Mucosa of descending colon (tissue), 3 donors: ENCODE data around the gene ADGRG7. TPM values are rescaled to one million over a fixed set of nuclear protein-coding genes. Genes with fewer than 3 reads are reported as not detected.
A peak's percentile ranks its signal among the peaks of the same experiment; 100 is the strongest.

Experiments
- ATAC-seq: fragments of 200-7000 bp; cut with Tn5 transposase; one replicate; pipeline ENCODE4 v1.9.1; 2020; ENCODE audit warnings: mild to moderate bottlenecking, moderate library complexity
- DNase-seq, 3 donors: peaks; one replicate each; pipeline ENCODE4 v3.0.0-alpha.2; 2020
- H3K36me3 ChIP-seq: fragments of 200-600 bp; one replicate; pipeline ENCODE4 v1.8.0; 2021; ENCODE audit warnings: low read depth, mild to moderate bottlenecking
- H3K4me1 ChIP-seq: fragments of 200-600 bp; one replicate; pipeline ENCODE4 v1.8.0; 2021; ENCODE audit warnings: low read depth, mild to moderate bottlenecking
- H3K4me3 ChIP-seq: fragments of 200-600 bp; one replicate; pipeline ENCODE4 v1.8.0; 2021; ENCODE audit warnings: mild to moderate bottlenecking
- H3K9me3 ChIP-seq: fragments of 200-600 bp; one replicate; pipeline ENCODE4 v1.8.0; 2021; ENCODE audit warnings: mild to moderate bottlenecking
- CTCF ChIP-seq: fragments of 200-600 bp; IDR thresholded peaks from one replicate; pipeline ENCODE4 v1.8.0; 2022; ENCODE audit warnings: antibody characterized with exemption, mild to moderate bottlenecking
- intact Hi-C, 2 donors: fragments of 100-400 bp; cut with DNase I in 1 of 2; cut with micrococcal nuclease in 1 of 2; formaldehyde crosslinking; loops; one replicate each; pipeline versions ENCODE4 v1.11.0 to v1.11.1; 2022; cut with DNase I, micrococcal nuclease
- total RNA-seq, 3 donors: library from RNA; stranded (reverse); fragmentation: NEBNext Ultra II Directional in 2 of 3; extraction: Animal tissue kit (Norgen Biotek cat#: 25700) in 2 of 3; gene quantifications; one replicate each; pipeline versions ENCODE4 v1.2.1 to v1.2.4, GENCODE V29; 2021 to 2023
- donor health status: DM: no; HTN: no; CAD: no; lungs with moderate emphysema.
- donor health status: DM: no; HTN: no; CAD: no.
- donor health status: DM: no; HTN: yes; CAD: no.

The ADGRG7 gene
- total RNA-seq, 3 donors from 2014 or later = 9.7 to 21.7 (median 13.9) TPM

GRCh38 chr3:100602506-100603444 is 6.6 kb upstream of the ADGRG7 start:
- DNase-seq = no peak
- Histone ChIP-seq H3K4me1 (peaks cover 7% of the 10 kb centered on the region), H3K4me3 (no peak overlapping the region), H3K36me3 (no peaks in the 10 kb centered on the region), H3K9me3 (no peaks in the 10 kb centered on the region)
- intact Hi-C loops = no loop called here
- TF ChIP-seq CTCF = no peak
- ATAC-seq = peak; percentile 79

- Histone ChIP-seq H3K4me1 (peaks cover 7% of the 10 kb centered on the region), H3K9me3 (no peaks in the 10 kb centered on the region), H3K4me3 (no peak overlapping the region), H3K36me3 (no peaks in the 10 kb centered on the region)
- TF ChIP-seq CTCF = no peak
- ATAC-seq (peak; percentile 72), DNase-seq (no peak)
- intact Hi-C loops = no loop called here
Observed at GRCh38 chr3:100603469-100603868, 5.9 kb upstream of the ADGRG7 start.

GRCh38 chr3:100605358-100605757 is 4.0 kb upstream of the ADGRG7 start:
- intact Hi-C loops = no loop called here
- peaks cover 10% of the 10 kb centered on the region for H3K4me1 ChIP-seq
- no peak overlapping the region for H3K4me3 ChIP-seq

GRCh38 chr3:100606894-100607512 is 2.4 kb upstream of the ADGRG7 start:
- no peak for DNase-seq
- no peak for ATAC-seq
- Histone ChIP-seq H3K4me3 (no peak overlapping the region), H3K9me3 (no peaks in the 10 kb centered on the region), H3K36me3 (no peaks in the 10 kb centered on the region), H3K4me1 (peaks cover 10% of the 10 kb centered on the region)
- TF ChIP-seq CTCF = no peak
- intact Hi-C loops = no loop called here

More at GRCh38 chr3:100605358-100605757, 4.0 kb upstream of the ADGRG7 start:
- no peaks in the 10 kb centered on the region for H3K36me3 ChIP-seq
- no peak for ATAC-seq
- no peak for TF ChIP-seq CTCF
- DNase-seq = no peak
- no peaks in the 10 kb centered on the region for H3K9me3 ChIP-seq

- TF ChIP-seq CTCF = no peak
- H3K36me3 ChIP-seq = no peaks in the 10 kb centered on the region
- no peak overlapping the region for H3K4me3 ChIP-seq
- intact Hi-C loops = no loop called here
- H3K9me3 ChIP-seq = no peaks in the 10 kb centered on the region
- peaks cover 10% of the 10 kb centered on the region for H3K4me1 ChIP-seq
- DNase-seq = no peak
- ATAC-seq = peak; percentile 49
Observed at GRCh38 chr3:100609963-100610362, 562 bp downstream of the ADGRG7 start.
